H9 (cell line): Measurements from ENCODE around the gene TUB. TPM values are rescaled to one million over a fixed set of nuclear protein-coding genes. Genes with fewer than 3 reads are reported as not detected.
A peak's percentile ranks its signal among the peaks of the same experiment; 100 is the strongest.

ENCODE experiments used
- DNase-seq: peaks from one replicate; pipeline ENCODE4 v3.0.0-alpha.2; 2017
- H2AFZ ChIP-seq: one replicate; pipeline ENCODE4 v1.6.1; 2013; ENCODE audit warnings: mild to moderate bottlenecking, low read length, control low read depth, moderate library complexity
- H2AK5ac ChIP-seq: 2 replicates; pipeline ENCODE4 v1.6.1; 2013; ENCODE audit warnings: low read length, control low read depth, mixed read lengths; ENCODE audit not compliant: insufficient read length
- H2BK120ac ChIP-seq: one replicate; pipeline ENCODE4 v1.6.1; 2013; ENCODE audit warnings: low read depth, mild to moderate bottlenecking, low read length, control low read depth, inconsistent platforms; ENCODE audit not compliant: poor library complexity, severe bottlenecking
- H2BK12ac ChIP-seq: 2 replicates; pipeline ENCODE4 v1.6.1; 2013; ENCODE audit warnings: low read length, control low read depth, mixed read lengths, low read depth; ENCODE audit not compliant: insufficient read length
- H2BK15ac ChIP-seq: 2 replicates; pipeline ENCODE4 v1.6.1; 2013; ENCODE audit warnings: low read depth, low read length, control low read depth
- H2BK20ac ChIP-seq: one replicate; pipeline ENCODE4 v1.6.1; 2013; ENCODE audit warnings: low read depth, mild to moderate bottlenecking, low read length, control low read depth, inconsistent platforms; ENCODE audit not compliant: poor library complexity, severe bottlenecking
- H2BK5ac ChIP-seq: 2 replicates; pipeline ENCODE4 v1.6.1; 2013; ENCODE audit warnings: low read length, control low read depth, mixed read lengths; ENCODE audit not compliant: insufficient read length
- H3K14ac ChIP-seq: 2 replicates; pipeline ENCODE4 v1.6.1; 2013; ENCODE audit warnings: low read length, control low read depth; ENCODE audit not compliant: insufficient read depth
- H3K18ac ChIP-seq: 2 replicates; pipeline ENCODE4 v1.6.1; 2013; ENCODE audit warnings: low read depth, mild to moderate bottlenecking, mixed read lengths, low read length, control low read depth; ENCODE audit not compliant: insufficient read length
- H3K23ac ChIP-seq: 2 replicates; pipeline ENCODE4 v1.6.1; 2013; ENCODE audit warnings: low read length, control low read depth, mixed read lengths, low read depth; ENCODE audit not compliant: insufficient read length
- H3K23me2 ChIP-seq: 2 replicates; pipeline ENCODE4 v1.6.1; 2013; ENCODE audit warnings: low read depth, mild to moderate bottlenecking, mixed read lengths, low read length, control low read depth; ENCODE audit not compliant: insufficient read length, poor library complexity, severe bottlenecking
- H3K27ac ChIP-seq: 2 replicates; pipeline ENCODE4 v1.5.1; 2013; ENCODE audit warnings: low read length, control low read depth, mixed read lengths, low read depth; ENCODE audit not compliant: insufficient read length
- H3K27me3 ChIP-seq: 2 replicates; pipeline ENCODE4 v1.6.1; 2013; ENCODE audit warnings: low read length, control low read depth, inconsistent platforms; ENCODE audit not compliant: insufficient read depth
- H3K4ac ChIP-seq: 2 replicates; pipeline ENCODE4 v1.6.1; 2013; ENCODE audit warnings: low read depth, mild to moderate bottlenecking, control low read depth, inconsistent platforms, low read length, moderate library complexity
- H3K4me1 ChIP-seq: 2 replicates; pipeline ENCODE4 v1.6.1; 2013; ENCODE audit warnings: low read length, control low read depth, inconsistent platforms; ENCODE audit not compliant: insufficient read depth
- H3K4me2 ChIP-seq: 2 replicates; pipeline ENCODE4 v1.6.1; 2013; ENCODE audit warnings: low read length, control low read depth, mixed read lengths; ENCODE audit not compliant: insufficient read length, insufficient read depth
- H3K56ac ChIP-seq: 2 replicates; pipeline ENCODE4 v1.6.1; 2013; ENCODE audit warnings: low read depth, mild to moderate bottlenecking, mixed read lengths, low read length, control low read depth; ENCODE audit not compliant: insufficient read length
- H3K79me1 ChIP-seq: 2 replicates; pipeline ENCODE4 v1.6.1; 2013; ENCODE audit warnings: low read depth, mild to moderate bottlenecking, moderate library complexity, low read length, control low read depth, inconsistent platforms; ENCODE audit not compliant: insufficient read depth, poor library complexity, severe bottlenecking
- H3K79me2 ChIP-seq: 2 replicates; pipeline ENCODE4 v1.6.1; 2013; ENCODE audit warnings: low read length, control low read depth, inconsistent platforms; ENCODE audit not compliant: insufficient read depth
- H3K9ac ChIP-seq: 2 replicates; pipeline ENCODE4 v1.6.1; 2013; ENCODE audit warnings: low read length, control low read depth, mixed read lengths; ENCODE audit not compliant: insufficient read length; ENCODE audit errors: extremely low read depth
- H3K9me3 ChIP-seq: one replicate; pipeline ENCODE4 v1.6.1; 2013; ENCODE audit warnings: low read depth, low read length, inconsistent platforms; ENCODE audit not compliant: control insufficient read depth
- H3T11ph ChIP-seq: one replicate; pipeline ENCODE4 v1.6.1; 2013; ENCODE audit warnings: mild to moderate bottlenecking, low read length, control low read depth, inconsistent platforms
- H4K20me1 ChIP-seq: one replicate; pipeline ENCODE4 v1.6.1; 2013; ENCODE audit not compliant: control insufficient read depth, insufficient read length, insufficient read depth
- H4K5ac ChIP-seq: 2 replicates; pipeline ENCODE4 v1.6.1; 2013; ENCODE audit warnings: low read depth, mild to moderate bottlenecking, mixed read lengths, low read length, control low read depth; ENCODE audit not compliant: insufficient read length
- H4K8ac ChIP-seq: replicated peaks from 2 replicates; pipeline ENCODE4 v1.6.1; 2013; ENCODE audit warnings: low read length, control low read depth, mixed read lengths, low read depth; ENCODE audit not compliant: insufficient read length
- H4K91ac ChIP-seq: 2 replicates; pipeline ENCODE4 v1.6.1; 2013; ENCODE audit warnings: low read depth, mild to moderate bottlenecking, moderate library complexity, mixed read lengths, low read length, control low read depth; ENCODE audit not compliant: insufficient read length
- H3K27ac Mint-ChIP-seq, 3 experiments: 2 replicates in 2 of 3; 3 replicates in 1 of 3; pipeline ENCODE4 v1.8.0; 2020 to 2021; ENCODE audit warnings: mixed read lengths in 3 of 3, mild to moderate bottlenecking in 1 of 3, moderate library complexity in 1 of 3
- H3K27me3 Mint-ChIP-seq: 2 replicates; pipeline ENCODE4 v1.8.0; 2021; ENCODE audit warnings: low read depth, mild to moderate bottlenecking, moderate library complexity, mixed read lengths
- H3K36me3 Mint-ChIP-seq, 3 experiments: 2 replicates in 2 of 3; 3 replicates in 1 of 3; pipeline ENCODE4 v1.8.0; 2020 to 2021; ENCODE audit warnings: low read depth in 3 of 3, mixed read lengths in 3 of 3; ENCODE audit not compliant: insufficient read depth in 1 of 3
- H3K4me1 Mint-ChIP-seq, 2 experiments: 2 replicates each; pipeline ENCODE4 v1.8.0; 2020; ENCODE audit warnings: mixed read lengths in 2 of 2
- H3K4me3 Mint-ChIP-seq, 2 experiments: 2 replicates in 1 of 2; 3 replicates in 1 of 2; pipeline ENCODE4 v1.8.0; 2020 to 2021; ENCODE audit warnings: mild to moderate bottlenecking in 2 of 2, mixed read lengths in 2 of 2, moderate library complexity in 1 of 2
- H3K9me3 Mint-ChIP-seq, 2 experiments: 2 replicates in 1 of 2; 3 replicates in 1 of 2; pipeline ENCODE4 v1.8.0; 2020; ENCODE audit warnings: mild to moderate bottlenecking in 2 of 2, mixed read lengths in 2 of 2, moderate library complexity in 1 of 2
- CTCF ChIP-seq: fragments of 200-600 bp; sonication (generic); conservative IDR thresholded peaks from 3 replicates; pipeline ENCODE4 v1.8.0; 2021; ENCODE audit warnings: antibody characterized with exemption, mild to moderate bottlenecking
- WGBS: extraction: QIAGEN DNeasy Blood & Tissue Kit; methylation state at CpG from one replicate; pipeline ENCODE4 v1.1.7; 2013; ENCODE audit warnings: missing lambda C conversion rate, low lambda C conversion rate, mixed read lengths; ENCODE audit not compliant: insufficient read length; ENCODE audit errors: extremely low coverage; 5-methylcytosine and 5-hydroxymethylcytosine counted together
- total RNA-seq: library from RNA; stranded (reverse); gene quantifications from 2 replicates; pipeline ENCODE4 v1.2.1, GENCODE V29; 2021

Gene TUB
- total RNA-seq, 1 experiment from 2014 or later: 14.8 TPM

GRCh38 chr11:8084352-8084751, 3.3 kb downstream of the TUB start:
- H3K9me3 ChIP-seq: no peaks in the 10 kb centered on the region
- H4K91ac ChIP-seq: no peak overlapping the region
- H2BK15ac ChIP-seq: no peak overlapping the region
- DNase-seq: no peak
- H3K36me3 Mint-ChIP-seq: no peaks in the 10 kb centered on the region; a peak in 1 of 7 replicates
- H3K4ac ChIP-seq: no peak overlapping the region
- H3K18ac ChIP-seq: no peak overlapping the region
- no peak overlapping the region for H2BK20ac ChIP-seq
- H4K8ac ChIP-seq: no peak overlapping the region
- peak overlapping the region in 1 of 2 experiments; percentile 66; a peak in 2 of 5 replicates for H3K4me3 Mint-ChIP-seq
- H3K4me1 ChIP-seq: peaks cover 10% of the 10 kb centered on the region; the same call in 1 of the 2 replicates
- no CpG with 5 or more reads among the region's 6 CpGs for WGBS
- peaks cover 58% of the 10 kb centered on the region in 2 experiments for H3K4me1 Mint-ChIP-seq
- H3K79me2 ChIP-seq: no peaks in the 10 kb centered on the region
- H3K27ac Mint-ChIP-seq: no peak overlapping the region
- H3K23ac ChIP-seq: no peak overlapping the region
- no peak for TF ChIP-seq CTCF
- H3K27me3 ChIP-seq: peaks cover 2% of the 10 kb centered on the region; the same call in 1 of the 2 replicates
- H2BK5ac ChIP-seq: no peak overlapping the region
- no peaks in the 10 kb centered on the region for H4K20me1 ChIP-seq
- H3K14ac ChIP-seq: no peak overlapping the region
- no peak overlapping the region for H3K4me2 ChIP-seq
- no peak overlapping the region for H3K56ac ChIP-seq
- peaks cover 31% of the 10 kb centered on the region for H3K27me3 Mint-ChIP-seq
- no peak overlapping the region for H2BK120ac ChIP-seq
- no peaks in the 10 kb centered on the region for H3K79me1 ChIP-seq
- no peak overlapping the region for H3K27ac ChIP-seq
- no peak overlapping the region for H2BK12ac ChIP-seq
- H2AK5ac ChIP-seq: no peak overlapping the region
- no peak overlapping the region for H4K5ac ChIP-seq
- no peak overlapping the region for H3K9ac ChIP-seq
- H3K9me3 Mint-ChIP-seq: no peaks in the 10 kb centered on the region
- H3T11ph ChIP-seq: no peak overlapping the region
- no peak overlapping the region for H2AFZ ChIP-seq
- peaks cover 6% of the 10 kb centered on the region for H3K23me2 ChIP-seq
